ENCODE data around the gene S100A16.

DNA sequence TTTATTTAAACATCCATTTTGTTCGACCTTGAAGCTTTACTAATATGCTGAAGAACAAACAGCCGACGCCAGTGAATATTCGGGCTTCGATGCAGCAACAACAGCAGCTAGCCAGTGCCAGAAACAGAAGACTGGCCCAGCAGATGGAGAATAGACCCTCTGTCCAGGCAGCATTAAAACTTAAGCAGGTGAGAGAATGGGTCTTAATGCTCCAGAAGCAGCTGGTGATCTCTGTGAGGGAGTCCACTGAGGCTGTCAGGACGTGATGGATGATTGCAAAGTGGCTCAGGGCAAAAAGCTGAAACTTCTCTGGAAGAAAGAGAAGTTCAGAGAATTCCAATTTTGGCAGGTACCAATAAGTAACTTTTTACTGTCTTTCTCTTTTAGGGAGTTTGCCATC lies 25.3 kb upstream of the S100A16 start:
- TF ChIP-seq, protein P1, sequence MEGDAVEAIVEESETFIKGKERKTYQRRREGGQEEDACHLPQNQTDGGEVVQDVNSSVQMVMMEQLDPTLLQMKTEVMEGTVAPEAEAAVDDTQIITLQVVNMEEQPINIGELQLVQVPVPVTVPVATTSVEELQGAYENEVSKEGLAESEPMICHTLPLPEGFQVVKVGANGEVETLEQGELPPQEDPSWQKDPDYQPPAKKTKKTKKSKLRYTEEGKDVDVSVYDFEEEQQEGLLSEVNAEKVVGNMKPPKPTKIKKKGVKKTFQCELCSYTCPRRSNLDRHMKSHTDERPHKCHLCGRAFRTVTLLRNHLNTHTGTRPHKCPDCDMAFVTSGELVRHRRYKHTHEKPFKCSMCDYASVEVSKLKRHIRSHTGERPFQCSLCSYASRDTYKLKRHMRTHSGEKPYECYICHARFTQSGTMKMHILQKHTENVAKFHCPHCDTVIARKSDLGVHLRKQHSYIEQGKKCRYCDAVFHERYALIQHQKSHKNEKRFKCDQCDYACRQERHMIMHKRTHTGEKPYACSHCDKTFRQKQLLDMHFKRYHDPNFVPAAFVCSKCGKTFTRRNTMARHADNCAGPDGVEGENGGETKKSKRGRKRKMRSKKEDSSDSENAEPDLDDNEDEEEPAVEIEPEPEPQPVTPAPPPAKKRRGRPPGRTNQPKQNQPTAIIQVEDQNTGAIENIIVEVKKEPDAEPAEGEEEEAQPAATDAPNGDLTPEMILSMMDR (IDR thresholded peaks at IDR 0.05), result no peak
- TF ChIP-seq POLR2AphosphoS5 (IDR thresholded peaks at IDR 0.05), result no peak
